ENCODE data around the gene GAK.

GAK gene

DNA sequence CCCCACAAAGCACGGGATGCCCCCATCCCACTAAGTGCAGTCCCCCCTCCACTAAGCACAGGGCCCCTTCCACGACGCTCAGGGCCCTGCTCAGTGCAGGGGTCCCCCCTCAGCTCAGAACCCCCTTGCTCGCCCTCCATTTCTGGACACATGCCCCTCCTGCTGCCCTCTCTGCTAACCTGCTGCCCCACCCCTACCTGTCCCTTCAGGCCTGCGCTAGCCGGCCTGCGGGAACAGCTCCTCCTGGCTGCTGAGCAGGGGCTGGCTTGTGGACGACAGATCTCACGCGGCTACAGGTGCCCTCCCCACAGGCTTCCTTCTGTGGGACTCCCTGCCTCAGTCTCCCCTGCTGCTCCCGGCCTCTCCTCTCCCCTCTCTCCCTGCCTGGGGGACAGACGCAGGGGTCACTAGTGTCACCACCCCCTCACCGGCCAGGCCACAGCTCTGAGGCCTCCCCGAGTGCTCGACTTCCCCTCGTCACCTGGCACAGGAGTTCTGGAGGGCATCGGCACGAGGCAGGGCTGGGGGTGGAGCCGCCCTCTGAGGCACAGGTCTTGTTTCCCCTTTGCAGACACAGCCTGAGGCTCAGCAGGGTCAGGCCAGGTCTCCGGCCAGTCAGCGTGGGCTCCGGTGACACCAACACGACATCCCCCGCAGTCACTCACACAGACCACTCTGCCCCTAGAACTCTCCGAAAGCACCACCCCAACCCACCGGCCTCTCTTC is 21.6 kb downstream of the GAK start:
- TF ChIP-seq, protein P1, sequence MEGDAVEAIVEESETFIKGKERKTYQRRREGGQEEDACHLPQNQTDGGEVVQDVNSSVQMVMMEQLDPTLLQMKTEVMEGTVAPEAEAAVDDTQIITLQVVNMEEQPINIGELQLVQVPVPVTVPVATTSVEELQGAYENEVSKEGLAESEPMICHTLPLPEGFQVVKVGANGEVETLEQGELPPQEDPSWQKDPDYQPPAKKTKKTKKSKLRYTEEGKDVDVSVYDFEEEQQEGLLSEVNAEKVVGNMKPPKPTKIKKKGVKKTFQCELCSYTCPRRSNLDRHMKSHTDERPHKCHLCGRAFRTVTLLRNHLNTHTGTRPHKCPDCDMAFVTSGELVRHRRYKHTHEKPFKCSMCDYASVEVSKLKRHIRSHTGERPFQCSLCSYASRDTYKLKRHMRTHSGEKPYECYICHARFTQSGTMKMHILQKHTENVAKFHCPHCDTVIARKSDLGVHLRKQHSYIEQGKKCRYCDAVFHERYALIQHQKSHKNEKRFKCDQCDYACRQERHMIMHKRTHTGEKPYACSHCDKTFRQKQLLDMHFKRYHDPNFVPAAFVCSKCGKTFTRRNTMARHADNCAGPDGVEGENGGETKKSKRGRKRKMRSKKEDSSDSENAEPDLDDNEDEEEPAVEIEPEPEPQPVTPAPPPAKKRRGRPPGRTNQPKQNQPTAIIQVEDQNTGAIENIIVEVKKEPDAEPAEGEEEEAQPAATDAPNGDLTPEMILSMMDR (IDR thresholded peaks at IDR 0.05; ENCODE audit: control insufficient read depth, insufficient read depth, low read depth, low read length, missing control alignments) = no peak
- no peak overlapping the region for H3K4me3 ChIP-seq (ENCODE audit: control insufficient read depth, low read depth, low read length)
- DNase-seq (ENCODE audit: low read depth) = no peak

DNA sequence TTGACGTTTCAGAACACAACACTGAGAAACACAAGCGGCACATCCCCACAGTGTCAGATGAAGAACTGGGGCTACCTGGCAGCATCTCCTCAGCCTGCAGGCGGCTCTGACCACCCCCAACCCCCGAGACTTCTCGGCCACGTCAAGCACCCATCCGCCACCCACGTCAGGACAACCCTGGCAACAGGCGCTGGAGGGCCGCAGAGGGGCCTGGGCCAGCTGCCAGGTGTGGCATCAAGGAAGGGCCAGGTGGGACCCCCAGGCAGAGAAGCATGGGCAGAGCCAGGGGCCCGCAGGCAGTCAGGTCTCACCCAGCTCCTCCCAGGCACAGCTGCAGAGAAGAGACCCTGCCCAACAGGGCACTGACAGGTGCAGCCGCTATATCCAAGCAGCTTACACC is 22.3 kb downstream of the GAK start:
- H3K4me3 ChIP-seq (ENCODE audit: control insufficient read depth, low read depth, low read length) = no peak overlapping the region
- TF ChIP-seq, protein P1 (IDR thresholded peaks at IDR 0.05; ENCODE audit: control insufficient read depth, insufficient read depth, low read depth, low read length, missing control alignments) = no peak
- DNase-seq (ENCODE audit: low read depth) = no peak

DNA sequence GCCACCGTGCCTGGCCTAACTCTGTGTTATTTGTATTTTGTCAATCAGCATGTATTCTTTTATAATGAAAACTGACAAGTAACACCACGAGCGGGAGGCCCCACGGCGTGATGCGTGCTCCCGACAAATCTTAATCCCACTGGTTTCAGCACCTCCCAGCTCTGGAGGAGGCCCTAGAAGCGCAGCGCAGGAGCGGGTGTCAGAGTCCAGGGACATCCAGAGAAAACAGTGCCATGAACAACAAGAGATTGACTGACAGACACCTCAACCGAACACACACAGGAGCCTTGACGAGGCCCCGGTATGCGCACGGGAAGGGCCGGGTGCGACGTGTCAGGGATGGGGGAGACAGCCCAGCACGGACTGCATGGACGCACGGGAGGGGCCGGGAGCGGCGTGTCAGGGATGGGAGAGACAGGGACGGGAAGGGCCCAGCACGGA is 23.0 kb downstream of the GAK start:
- no peak overlapping the region for H3K4me3 ChIP-seq (ENCODE audit: control insufficient read depth, low read depth, low read length)
- DNase-seq (ENCODE audit: low read depth) = no peak
- TF ChIP-seq, protein P1 (IDR thresholded peaks at IDR 0.05; ENCODE audit: control insufficient read depth, insufficient read depth, low read depth, low read length, missing control alignments) = no peak

DNA sequence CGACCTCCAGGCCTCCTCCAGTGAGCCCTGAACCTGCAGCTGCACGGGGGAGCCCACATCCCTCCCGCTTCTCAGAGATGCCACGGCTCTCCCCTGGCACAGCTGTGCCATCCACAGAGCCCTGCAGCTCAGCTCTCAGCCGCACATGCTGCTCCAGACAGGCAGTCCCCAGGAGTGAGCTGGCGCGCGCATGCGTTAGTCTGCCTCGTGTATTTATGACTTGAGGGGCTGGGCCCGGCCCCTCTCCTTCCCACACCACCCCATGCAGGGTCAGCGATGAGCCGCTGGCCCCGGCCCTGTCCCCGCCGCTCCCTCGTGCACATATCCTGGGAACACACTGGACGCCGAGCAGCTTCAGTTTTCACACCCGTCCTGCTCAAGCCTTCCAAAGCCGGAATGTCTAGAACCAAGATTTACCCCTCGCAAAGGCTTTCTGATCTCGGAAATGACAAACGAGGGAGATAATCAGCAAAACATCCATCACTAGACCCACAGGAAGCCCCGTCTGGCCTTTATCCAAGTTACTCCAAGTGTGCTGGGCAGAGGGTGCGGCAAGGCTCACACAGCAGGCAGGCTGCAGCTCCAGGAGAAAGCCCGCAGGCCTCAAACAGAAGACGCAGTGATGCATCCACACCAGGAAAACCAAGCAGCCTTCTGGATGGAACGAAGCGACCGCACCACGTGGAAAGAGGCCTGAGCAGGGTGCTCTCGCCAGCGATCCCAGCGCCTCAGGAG is 24.3 kb downstream of the GAK start:
- no peak for DNase-seq (ENCODE audit: low read depth)
- H3K4me3 ChIP-seq (ENCODE audit: control insufficient read depth, low read depth, low read length) = no peak overlapping the region
- TF ChIP-seq, protein P1 (IDR thresholded peaks at IDR 0.05; ENCODE audit: control insufficient read depth, insufficient read depth, low read depth, low read length, missing control alignments) = no peak

DNA sequence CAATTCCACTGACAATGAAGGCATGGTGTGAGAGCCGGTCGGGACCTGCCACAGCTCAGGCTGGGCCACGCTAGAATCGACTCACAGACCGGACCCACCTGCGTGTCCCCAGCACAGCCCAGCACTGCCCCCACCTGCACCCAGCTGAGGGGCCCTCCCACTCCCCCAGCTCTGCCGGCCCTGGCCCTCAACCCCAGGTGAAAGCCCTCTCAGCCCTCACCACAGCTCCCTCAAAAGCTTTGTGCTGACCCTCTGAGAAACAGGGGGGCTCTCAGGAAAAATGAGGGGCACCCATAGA is 25.1 kb downstream of the GAK start:
- DNase-seq (ENCODE audit: low read depth) = no peak
- TF ChIP-seq, protein P1 (IDR thresholded peaks at IDR 0.05; ENCODE audit: control insufficient read depth, insufficient read depth, low read depth, low read length, missing control alignments) = no peak
- H3K4me3 ChIP-seq (ENCODE audit: control insufficient read depth, low read depth, low read length) = no peak overlapping the region

DNA sequence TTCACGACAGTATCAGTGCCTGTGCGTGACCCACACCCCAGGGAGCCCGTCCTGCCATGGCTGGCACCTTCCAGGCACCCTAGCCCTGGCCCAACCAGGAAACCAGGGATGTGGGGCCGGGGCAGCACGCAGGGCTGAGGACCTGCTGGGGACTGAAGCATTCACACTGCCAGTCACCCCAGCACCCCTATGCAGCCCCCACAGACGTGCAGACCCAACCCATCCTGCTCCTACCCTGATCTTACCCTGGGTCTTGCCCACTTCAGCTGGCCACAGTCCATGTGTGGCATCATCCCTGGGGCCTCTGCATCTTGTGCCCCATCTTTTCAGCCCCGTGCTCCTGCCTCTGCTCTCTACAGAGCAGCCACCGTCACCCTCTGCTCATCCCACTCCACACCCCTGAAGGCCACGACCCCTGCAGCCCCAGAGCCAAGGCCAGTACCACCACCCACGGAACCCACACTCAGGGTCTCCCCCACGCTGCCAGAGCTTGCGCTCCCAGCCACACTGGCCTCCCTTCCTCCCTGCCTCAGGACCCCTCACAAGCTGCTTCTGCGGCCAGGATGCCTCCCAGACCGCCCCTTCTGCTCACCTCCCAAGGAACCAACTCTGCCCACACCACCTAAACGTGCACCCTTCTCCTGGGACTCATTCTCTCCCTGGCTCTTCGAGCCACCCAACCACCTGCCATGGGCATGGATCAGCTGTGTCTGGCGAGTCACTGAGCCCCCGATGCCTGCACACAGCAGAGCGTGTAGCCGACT is 25.6 kb downstream of the GAK start:
- H3K4me3 ChIP-seq (ENCODE audit: control insufficient read depth, low read depth, low read length) = no peak overlapping the region
- TF ChIP-seq, protein P1 (IDR thresholded peaks at IDR 0.05; ENCODE audit: control insufficient read depth, insufficient read depth, low read depth, low read length, missing control alignments) = no peak
- no peak for DNase-seq (ENCODE audit: low read depth)

Measured in AG09309 (cell line).